Raji (cell line): ENCODE results near the gene POLN.

Source experiments
- POLR2A ChIP-seq: IDR thresholded peaks from 2 replicates; pipeline ENCODE4 v1.6.1; 2011; ENCODE audit warnings: low read depth, low read length, control low read depth; ENCODE audit not compliant: insufficient read depth

POLN gene

DNA sequence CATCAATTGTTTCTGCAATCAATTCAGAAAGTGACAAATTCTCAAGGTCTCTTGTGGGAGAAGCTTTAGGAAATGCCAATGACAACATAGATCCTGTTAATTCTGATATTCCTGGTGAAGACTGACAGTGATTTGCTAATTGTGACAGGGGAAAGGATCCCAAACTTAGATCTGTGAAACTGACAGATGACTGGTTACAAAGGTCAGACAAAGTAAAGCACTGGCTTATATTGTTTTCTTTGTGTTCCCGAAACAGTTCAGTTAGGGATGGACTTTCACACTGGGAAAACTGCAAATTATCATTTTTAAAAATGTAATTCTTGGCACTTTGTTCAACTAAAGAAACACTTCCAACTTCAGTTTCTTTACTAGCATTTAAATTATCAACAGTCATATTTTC, 152.7 kb downstream of the POLN start:
- no peak for TF ChIP-seq POLR2A

DNA sequence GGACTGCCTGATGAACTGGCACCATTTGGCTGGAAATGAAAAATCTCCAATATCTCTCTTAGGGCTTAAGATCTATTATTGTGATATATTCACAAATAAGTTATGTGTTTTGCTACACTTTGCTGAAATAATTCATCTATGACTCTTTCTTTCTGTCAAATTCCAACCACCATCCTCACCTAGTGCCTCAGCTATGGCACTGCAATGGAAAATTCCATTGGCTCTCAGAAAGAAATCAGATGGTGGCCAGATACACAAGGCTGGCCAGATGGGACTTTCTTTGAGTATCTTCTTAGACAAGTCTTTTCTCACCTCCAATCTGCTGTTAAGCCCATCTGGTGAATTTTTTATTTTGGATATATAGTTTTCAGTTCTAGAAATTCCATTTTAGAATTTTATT, 154.8 kb downstream of the POLN start:
- TF ChIP-seq POLR2A, result no peak

DNA sequence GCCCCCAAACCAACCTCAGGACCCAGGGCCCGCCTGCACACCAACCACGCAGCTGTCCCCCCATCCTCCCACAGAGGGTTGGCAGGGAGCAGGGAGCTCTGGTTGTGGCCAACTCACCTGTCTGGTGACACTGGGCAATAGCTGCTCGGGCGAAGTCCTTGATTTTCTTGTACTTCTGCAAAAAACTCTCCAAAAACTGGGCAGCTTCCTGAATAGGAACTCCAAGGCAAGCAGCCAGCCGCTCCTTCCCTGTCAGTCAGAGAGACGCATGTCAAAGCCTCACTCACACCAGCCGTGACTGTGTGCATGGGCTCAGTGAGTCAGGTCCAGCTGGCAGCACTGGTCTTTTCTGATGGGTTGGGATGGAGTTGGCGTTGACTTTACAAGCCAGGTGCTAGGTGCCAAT, 156.4 kb downstream of the POLN start:
- no peak for TF ChIP-seq POLR2A

- TF ChIP-seq POLR2A, result no peak
These were observed 157.6 kb downstream of the POLN start for GRCh38 chr4:2084316-2084715.

DNA sequence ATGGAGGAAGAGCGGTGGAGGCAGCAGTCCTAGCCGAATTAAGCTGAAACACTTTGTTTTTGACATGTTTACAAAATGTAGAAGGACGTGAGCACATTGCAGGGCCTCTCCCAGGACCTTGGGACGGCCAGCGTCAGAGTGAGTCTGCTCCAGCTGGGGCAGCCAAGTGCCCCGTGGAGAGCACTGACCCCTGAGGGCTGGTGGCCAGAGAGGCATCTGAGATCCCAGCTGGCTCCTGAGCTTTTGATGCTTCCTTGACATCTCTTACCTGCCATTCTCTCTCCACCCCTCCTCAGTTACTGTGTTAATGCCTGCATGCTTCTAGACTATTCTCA, 158.1 kb downstream of the POLN start:
- TF ChIP-seq POLR2A, result no peak

DNA sequence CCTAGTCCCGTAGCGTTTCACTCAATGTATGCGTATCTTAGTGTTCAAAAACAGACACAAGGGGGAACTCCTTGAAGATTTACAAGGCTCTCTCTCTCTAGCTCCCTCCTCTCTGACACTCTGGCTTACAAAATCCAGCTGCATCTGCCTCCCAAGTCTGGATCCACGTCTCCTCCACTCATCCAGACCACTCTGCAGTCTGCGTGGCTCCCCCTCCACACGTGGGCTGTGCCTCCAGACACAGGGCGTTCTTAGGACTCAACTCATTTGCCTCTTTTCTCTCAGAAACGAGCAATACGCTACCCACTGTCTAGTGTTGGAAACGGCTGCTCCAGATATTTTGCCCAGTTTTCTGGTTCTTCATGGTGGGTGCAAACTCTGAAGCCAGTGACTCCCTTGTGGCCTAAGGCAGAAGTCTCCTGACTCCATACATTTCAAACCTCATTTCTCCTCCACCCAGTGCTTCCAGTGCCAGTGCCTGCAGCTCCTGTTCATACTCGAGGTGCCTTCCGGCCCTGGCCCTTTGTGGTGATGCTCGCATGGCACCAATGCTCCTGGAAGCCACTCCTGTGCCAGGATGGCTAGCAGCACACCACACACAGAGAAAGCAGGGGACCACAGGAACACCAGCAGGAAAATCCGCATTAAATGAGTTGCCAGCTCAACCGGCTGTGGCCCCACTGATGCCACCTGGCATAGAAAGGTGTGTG, 158.7 kb downstream of the POLN start:
- TF ChIP-seq POLR2A, result no peak

- TF ChIP-seq POLR2A, result no peak
These were observed 159.3 kb downstream of the POLN start for GRCh38 chr4:2082627-2083026.

DNA sequence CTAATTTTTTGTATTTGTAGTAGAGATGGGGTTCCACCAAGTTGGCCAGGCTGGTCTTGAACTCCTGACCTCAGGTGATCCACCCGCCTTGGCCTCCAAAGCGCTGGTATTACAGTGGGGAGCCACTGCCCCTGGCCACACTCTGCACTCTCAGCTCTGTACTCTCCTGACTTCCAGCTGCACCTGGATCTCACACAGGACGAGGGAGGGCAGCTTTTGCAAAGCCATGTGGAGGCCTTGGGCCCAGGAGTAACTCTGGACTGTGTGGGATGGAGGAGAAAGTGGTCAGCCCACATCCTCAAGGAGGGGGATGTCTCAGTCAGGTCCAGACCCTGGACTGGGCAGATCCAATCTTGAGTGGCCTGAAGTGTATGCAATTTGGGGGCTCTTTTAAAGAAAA, 159.8 kb downstream of the POLN start:
- TF ChIP-seq POLR2A, result no peak

- no peak for TF ChIP-seq POLR2A
These were observed 160.4 kb downstream of the POLN start for GRCh38 chr4:2081540-2081939.

GRCh38 chr4:2080429-2081300, 161.3 kb downstream of the POLN start:
- TF ChIP-seq POLR2A, result no peak

DNA sequence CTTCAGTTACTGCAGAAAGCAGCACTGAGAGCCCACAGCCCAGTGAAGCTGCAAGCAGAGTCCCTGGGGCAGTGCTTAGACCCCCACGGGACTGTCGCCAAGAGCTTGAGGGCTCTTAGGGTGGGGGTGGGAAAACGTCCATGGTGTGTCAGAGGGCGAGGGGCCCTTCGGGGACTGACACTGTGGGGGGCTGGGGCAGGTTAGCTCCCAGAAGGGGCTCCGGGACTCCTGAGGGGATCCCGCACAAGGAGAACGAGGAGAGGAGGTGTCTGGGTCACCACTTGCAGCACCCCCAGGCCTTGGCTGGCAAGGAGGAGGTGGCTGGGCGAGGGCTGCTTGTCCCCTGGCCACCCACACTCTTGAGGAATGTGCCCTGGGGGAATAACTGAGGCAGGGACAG, 162.0 kb downstream of the POLN start:
- no peak for TF ChIP-seq POLR2A

- no peak for TF ChIP-seq POLR2A
These were observed 162.9 kb downstream of the POLN start for GRCh38 chr4:2079006-2079405.

DNA sequence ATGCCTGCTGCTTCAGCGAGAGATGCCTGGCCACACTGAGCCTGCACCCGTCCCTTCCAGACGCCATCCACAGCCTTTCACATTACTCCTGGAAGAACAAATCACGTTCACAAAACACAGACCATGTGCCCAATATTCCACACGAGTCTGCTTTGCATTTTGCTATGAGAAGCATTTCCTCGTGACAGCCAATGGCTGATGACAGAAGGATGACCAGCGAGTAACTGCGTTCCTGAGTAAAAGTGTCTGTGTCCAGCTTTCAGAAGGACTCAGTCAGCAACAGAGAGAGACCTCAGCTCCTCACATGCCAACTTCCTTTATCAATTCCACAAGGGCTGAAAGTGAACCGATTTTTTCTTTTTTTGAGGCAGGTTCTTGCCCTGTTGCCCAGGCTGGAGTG, 163.3 kb downstream of the POLN start:
- TF ChIP-seq POLR2A, result no peak

DNA sequence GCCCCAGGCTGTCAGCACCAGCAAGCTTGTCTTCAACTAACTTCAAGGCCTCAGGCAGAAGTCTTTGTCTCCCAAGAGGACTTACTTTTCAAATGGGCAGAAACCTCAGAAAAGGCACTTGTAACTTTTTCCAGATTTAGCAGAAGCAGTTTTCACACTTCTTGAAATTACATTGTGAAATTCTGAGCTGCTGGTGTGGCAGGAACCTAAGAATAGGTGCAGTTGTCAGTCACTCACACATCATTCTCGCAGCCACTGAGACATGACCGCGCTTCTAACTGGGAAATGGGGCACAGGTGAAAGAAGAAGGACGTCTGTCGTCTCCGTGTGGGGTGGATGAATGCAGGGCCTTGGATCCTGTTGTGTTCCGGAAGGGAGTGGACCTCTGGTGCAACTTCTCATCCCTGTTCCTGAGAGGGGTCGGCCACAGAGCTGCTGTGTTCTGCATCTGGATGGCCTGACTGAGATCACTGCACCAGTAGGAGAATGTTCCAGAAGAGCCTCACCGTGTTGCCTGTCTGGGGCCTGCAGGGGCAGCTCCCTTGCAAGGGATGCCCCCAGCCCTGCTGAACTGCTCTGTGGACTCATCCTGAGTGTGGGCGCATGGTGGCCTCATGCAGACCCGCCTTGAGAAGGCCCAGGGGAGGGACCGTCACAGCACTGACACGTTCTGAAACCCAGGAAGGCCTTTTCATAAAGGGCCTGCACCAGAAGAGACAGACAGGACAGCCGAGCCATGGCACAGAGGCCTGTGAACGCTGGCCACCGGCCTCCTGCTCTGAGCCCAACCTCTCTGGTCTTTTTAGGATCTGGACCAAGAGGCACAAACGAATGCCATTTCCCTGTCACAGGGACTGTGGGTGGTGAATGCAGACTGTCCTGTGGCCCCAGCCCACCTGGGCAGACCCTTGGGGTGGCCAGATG, 164.1 kb downstream of the POLN start:
- TF ChIP-seq POLR2A, result no peak

DNA sequence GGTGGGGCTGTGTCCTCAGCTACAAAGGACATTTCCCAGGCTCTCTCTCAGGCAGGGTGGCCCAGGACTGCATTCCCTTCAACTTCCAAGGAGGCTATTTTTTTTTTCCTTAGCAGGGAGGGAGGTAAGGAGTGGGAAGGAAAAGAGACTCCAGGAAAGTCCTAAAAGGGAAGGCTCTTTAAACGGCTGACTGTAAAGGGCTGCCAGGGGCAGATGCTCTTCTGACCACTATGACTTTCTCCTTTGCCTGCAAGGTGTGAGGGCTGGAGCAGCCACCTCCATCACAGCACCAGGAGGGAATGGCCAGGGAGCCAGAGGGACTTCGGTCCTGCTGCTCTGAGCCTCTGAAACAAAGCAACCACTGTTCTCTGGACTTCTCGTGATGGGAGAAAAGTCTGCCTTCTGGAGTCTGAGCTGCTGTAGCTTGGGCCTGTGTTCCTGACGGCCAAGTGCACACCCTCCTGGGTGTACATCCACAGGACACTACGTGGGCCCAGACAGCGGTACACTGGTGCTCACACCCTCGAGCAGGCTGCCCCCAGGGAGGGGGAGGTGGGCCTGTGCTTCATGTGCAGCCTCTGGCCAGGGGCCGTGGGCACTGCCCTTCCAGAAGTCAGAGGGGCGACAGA, 164.9 kb downstream of the POLN start:
- TF ChIP-seq POLR2A, result no peak

- TF ChIP-seq POLR2A, result no peak
These were observed 165.7 kb downstream of the POLN start for GRCh38 chr4:2075987-2076907.
